H4 (cell line): Measurements from ENCODE around the gene RHBDD2. TPM values are rescaled to one million over a fixed set of nuclear protein-coding genes. Genes with fewer than 3 reads are reported as not detected.
"Not testable (repeated sequence)": the region's sequence is repeated elsewhere in the genome, so short reads cannot be mapped to it uniquely, and the experiment has no call there.

ENCODE experiments used
- DNase-seq: peaks from one replicate; pipeline ENCODE4 v3.0.0-alpha.2; 2015; ENCODE audit warnings: low spot score
- total RNA-seq: library from RNA; depleted of rRNA; stranded (reverse); fragments of >200 nt; shearing (Covaris generic); gene quantifications from 2 replicates; pipeline ENCODE4 v1.2.3, GENCODE V29; 2014

The RHBDD2 gene
- total RNA-seq, 1 experiment from 2014 or later: 96.3 TPM

GRCh38 chr7:75889223-75889825, 10.5 kb downstream of the RHBDD2 start:
- no peak for DNase-seq

GRCh38 chr7:75889826-75890225, 11.0 kb downstream of the RHBDD2 start:
- no peak for DNase-seq

- not testable (repeated sequence) for DNase-seq
Measured at GRCh38 chr7:75891237-75891636, 12.4 kb downstream of the RHBDD2 start.

DNA sequence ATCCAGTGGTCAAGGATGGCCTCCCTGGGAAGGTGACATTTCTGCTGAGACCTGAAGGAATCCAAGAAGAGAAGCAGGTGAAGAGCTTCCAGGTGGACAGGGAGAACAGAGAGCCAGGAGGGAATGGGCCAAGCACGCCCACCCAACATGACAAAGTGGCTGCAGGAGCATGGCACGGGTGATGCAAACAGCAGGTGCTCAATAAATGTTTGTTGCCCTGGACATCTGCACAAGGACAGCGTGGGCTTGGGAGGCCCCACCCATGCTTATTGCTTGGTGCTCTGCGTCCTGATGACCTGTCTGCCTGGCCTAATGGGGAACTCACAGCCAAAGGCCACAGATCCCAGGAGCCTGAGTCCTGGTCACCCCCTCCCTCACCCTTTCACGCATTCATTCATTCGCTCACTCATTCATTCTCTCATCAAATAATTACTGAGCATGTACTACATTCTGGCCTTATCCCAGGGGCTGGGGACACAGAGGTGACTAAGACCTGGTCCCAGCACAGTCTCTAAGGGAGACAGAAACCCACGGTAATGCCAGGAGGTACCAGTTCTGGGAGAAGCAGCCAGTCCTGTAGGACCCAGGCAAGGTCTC, 13.1 kb downstream of the RHBDD2 start:
- DNase-seq: no peak

GRCh38 chr7:75892634-75893272, 13.9 kb downstream of the RHBDD2 start:
- peak; percentile 80 for DNase-seq

GRCh38 chr7:75896803-75897327, 18.0 kb downstream of the RHBDD2 start:
- no peak for DNase-seq

- no peak for DNase-seq
Measured at GRCh38 chr7:75900617-75901315, 21.9 kb downstream of the RHBDD2 start.

GRCh38 chr7:75905785-75906604, 27.2 kb downstream of the RHBDD2 start:
- DNase-seq: no peak

DNA sequence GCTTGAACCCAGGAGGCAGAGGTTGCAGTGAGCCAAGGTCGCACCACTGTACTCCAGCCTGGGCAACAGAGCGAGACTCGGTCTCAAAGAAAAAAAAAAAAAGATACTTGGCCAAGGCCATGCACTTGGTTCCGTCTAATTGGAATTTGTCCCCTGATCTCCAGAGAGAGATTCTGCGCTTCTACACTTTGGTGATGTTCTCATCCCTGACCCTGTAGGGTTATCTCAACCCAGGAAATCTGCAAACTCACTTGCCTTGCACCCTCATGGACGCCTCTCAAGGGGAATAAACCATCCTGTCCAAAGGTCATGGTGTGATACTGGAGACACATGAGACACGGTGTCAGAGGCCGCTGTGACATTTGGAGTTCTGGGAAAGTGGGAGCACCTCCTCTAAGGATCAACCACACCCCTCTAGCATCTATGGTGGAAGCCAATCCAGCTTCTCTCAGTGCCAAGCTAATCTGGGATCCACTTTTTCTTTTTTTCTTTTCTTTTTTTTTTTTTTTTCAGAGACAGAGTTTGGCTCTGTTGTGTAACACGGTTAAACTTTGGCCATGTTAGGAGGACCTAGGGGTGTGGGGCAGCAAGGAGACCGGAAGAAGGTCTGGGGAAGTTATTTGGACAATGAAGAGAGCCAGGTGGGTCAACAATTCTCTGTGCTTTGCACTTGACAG, 28.3 kb downstream of the RHBDD2 start:
- DNase-seq: no peak

DNA sequence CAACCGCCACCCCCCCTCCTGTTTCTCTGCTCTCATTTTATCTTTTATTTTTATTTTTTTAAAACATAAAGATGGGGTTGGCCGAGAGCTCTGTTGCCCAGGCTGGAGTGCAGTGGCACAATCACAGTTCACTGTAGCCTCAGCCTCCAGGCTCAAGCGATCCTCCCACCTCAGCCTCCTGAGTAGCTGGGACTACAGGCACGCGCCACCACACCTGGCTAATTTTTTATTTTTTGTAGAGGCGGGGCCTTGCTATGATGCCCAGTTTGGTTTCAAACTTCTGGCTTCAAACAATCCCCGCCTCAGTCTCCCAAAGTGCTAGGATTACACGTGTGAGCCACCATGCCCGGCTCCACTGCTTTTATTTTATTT, 28.8 kb downstream of the RHBDD2 start:
- DNase-seq: not testable (repeated sequence)

- no peak for DNase-seq
Measured at GRCh38 chr7:75909521-75910132, 30.8 kb downstream of the RHBDD2 start.

- DNase-seq: not testable (repeated sequence)
Measured at GRCh38 chr7:75911186-75911585, 32.4 kb downstream of the RHBDD2 start.

DNA sequence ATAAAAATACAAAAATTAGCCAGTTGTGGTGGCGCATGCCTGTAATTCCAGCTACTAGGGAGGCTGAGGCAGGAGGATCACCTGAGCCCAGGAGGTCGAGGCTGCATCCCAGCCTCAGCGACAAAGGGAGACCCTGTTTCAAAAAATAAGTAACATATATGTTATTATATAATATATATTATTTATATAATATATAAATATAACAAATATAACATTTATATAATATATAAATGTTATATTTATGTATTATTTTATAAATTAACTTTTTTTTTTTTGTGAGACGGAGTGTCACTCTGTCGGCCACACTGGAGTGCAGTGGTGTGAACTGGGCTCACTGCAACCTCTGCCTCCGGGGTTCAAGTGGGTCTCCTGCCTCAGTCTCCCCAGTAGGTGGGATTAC, 34.6 kb downstream of the RHBDD2 start:
- no peak for DNase-seq

DNA sequence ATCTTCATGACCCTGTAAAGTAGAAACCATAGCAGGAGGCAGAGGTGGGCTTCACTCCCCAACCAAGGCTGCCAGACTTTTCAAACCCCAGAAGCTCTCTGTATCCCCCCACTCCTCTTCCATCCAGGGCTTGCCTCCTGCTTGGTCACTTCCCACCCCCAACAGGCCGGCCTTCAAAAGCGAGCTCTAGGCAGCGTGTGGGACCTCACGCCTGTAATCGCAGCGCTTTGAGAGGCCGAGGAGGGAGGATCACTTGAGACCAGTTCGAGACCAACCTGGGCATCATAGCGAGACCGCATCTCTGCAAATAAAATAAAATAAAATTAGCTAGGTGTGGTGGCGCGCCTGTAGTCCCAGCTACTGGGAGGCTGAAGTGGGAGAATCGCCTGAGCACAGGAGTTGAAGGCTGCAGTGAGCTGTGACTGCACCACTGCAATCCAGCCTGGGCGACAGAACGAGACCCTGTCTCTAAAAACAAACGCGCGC, 35.4 kb downstream of the RHBDD2 start:
- no peak for DNase-seq

GRCh38 chr7:75914655-75915415, 36.0 kb downstream of the RHBDD2 start, which contains the start of gene POR:
POR (plus strand) TSS chr7:75915155; CDS start chr7:75954002, 38,847 bp downstream.
- peak; percentile 88 for DNase-seq

GRCh38 chr7:75915416-75916156, 36.8 kb downstream of the RHBDD2 start:
- no peak for DNase-seq

DNA sequence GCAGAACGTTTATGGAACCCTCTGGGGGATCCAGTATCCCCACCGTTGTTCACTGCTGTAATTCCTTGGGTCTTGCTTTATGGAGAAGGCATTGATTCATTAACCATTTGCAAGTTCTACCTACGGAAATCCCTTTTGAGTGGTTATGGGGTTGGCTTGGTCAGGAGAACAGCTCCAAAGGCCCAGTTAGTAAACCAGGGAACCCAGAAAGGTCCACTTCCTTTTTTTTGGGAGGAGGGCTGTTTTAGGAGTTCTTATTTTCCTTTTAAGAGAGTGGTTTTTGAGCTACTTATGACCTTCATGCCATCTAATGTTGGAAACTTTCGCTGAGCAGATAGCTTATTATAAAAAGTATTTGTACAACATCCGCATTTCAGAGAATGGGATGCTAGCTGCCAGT, 37.4 kb downstream of the RHBDD2 start:
- DNase-seq: no peak

- DNase-seq: no peak
Measured at GRCh38 chr7:75916685-75917634, 38.1 kb downstream of the RHBDD2 start.
